GM18861 (cell line): Measurements from ENCODE around the gene QSOX1.

Experiments
- ATAC-seq: cut with Tn5 transposase; IDR thresholded peaks from one replicate; pipeline ENCODE4 v1.9.1; 2021; ENCODE audit not compliant: unreplicated experiment

QSOX1 gene

GRCh38 chr1:180233191-180234011, 78.7 kb downstream of the QSOX1 start:
- ATAC-seq: no peak

GRCh38 chr1:180234369-180235076, 79.9 kb downstream of the QSOX1 start:
- no peak for ATAC-seq

GRCh38 chr1:180235077-180235501, 80.4 kb downstream of the QSOX1 start:
- no peak for ATAC-seq

- ATAC-seq: no peak
Measured at GRCh38 chr1:180235502-180236239, 81.0 kb downstream of the QSOX1 start.

- ATAC-seq: no peak
Measured at GRCh38 chr1:180236698-180237509, 82.2 kb downstream of the QSOX1 start.

GRCh38 chr1:180237869-180238476, 83.3 kb downstream of the QSOX1 start:
- ATAC-seq: no peak

- ATAC-seq: no peak
Measured at GRCh38 chr1:180238675-180239074, 84.0 kb downstream of the QSOX1 start.

- no peak for ATAC-seq
Measured at GRCh38 chr1:180239145-180240096, 84.8 kb downstream of the QSOX1 start.

GRCh38 chr1:180241716-180242544, 87.3 kb downstream of the QSOX1 start:
- no peak for ATAC-seq

GRCh38 chr1:180243517-180244221, 89.0 kb downstream of the QSOX1 start:
- ATAC-seq: no peak

- ATAC-seq: no peak
Measured at GRCh38 chr1:180244840-180245239, 90.2 kb downstream of the QSOX1 start.

GRCh38 chr1:180246579-180246978, 91.9 kb downstream of the QSOX1 start:
- no peak for ATAC-seq

- no peak for ATAC-seq
Measured at GRCh38 chr1:180247061-180247460, 92.4 kb downstream of the QSOX1 start.

- ATAC-seq: no peak
Measured at GRCh38 chr1:180247580-180247979, 92.9 kb downstream of the QSOX1 start.

GRCh38 chr1:180248176-180248575, 93.5 kb downstream of the QSOX1 start:
- no peak for ATAC-seq

- no peak for ATAC-seq
Measured at GRCh38 chr1:180248731-180249681, 94.3 kb downstream of the QSOX1 start.
